Osteoblast (primary cell): ENCODE measurements around the gene P4HA2. TPM values are rescaled to one million over a fixed set of nuclear protein-coding genes. Genes with fewer than 3 reads are reported as not detected.

Source experiments
- DNase-seq: peaks from one replicate; pipeline ENCODE4 v3.0.0; 2011; ENCODE audit warnings: low spot score, mixed read lengths; ENCODE audit not compliant: insufficient read length; ENCODE audit errors: missing footprints
- H2AFZ ChIP-seq: 2 replicates; pipeline ENCODE4 v1.6.0; 2011; ENCODE audit warnings: mild to moderate bottlenecking, low read length
- H3K27ac ChIP-seq: 2 replicates; pipeline ENCODE4 v1.5.1; 2011; ENCODE audit warnings: mild to moderate bottlenecking, low read depth, low read length, moderate library complexity
- H3K27me3 ChIP-seq: 2 replicates; pipeline ENCODE4 v1.6.0; 2012; ENCODE audit warnings: mild to moderate bottlenecking, control low read depth, inconsistent platforms, low read length, moderate library complexity; ENCODE audit not compliant: insufficient read depth
- H3K36me3 ChIP-seq: 2 replicates; pipeline ENCODE4 v1.5.1; 2011; ENCODE audit warnings: mild to moderate bottlenecking, low read length, control low read depth, moderate library complexity; ENCODE audit not compliant: insufficient read depth
- H3K4me1 ChIP-seq: 2 replicates; pipeline ENCODE4 v1.5.1; 2011; ENCODE audit warnings: mild to moderate bottlenecking, low read length, control low read depth, moderate library complexity; ENCODE audit not compliant: insufficient read depth
- H3K4me2 ChIP-seq: 2 replicates; pipeline ENCODE4 v1.6.0; 2011; ENCODE audit warnings: mild to moderate bottlenecking, low read length; ENCODE audit not compliant: insufficient read depth
- H3K4me3 ChIP-seq: fragments of 200-600 bp; sonication (generic); 3 replicates; pipeline ENCODE4 v1.5.1; 2012; ENCODE audit warnings: mild to moderate bottlenecking, low read length, inconsistent platforms; ENCODE audit not compliant: insufficient read depth
- H3K79me2 ChIP-seq: 2 replicates; pipeline ENCODE4 v1.6.0; 2012; ENCODE audit warnings: mild to moderate bottlenecking, low read length, control low read depth, inconsistent platforms; ENCODE audit not compliant: insufficient read depth
- H3K9me3 ChIP-seq: 2 replicates; pipeline ENCODE4 v1.5.1; 2011; ENCODE audit warnings: low read depth, low read length, control low read depth
- H4K20me1 ChIP-seq: 2 replicates; pipeline ENCODE4 v1.6.0; 2012; ENCODE audit warnings: mild to moderate bottlenecking, low read length, control low read depth; ENCODE audit not compliant: insufficient read depth
- CTCF ChIP-seq: IDR thresholded peaks from 2 replicates; pipeline ENCODE4 v1.5.1; 2011; ENCODE audit warnings: mild to moderate bottlenecking, low read depth, low read length, moderate library complexity; ENCODE audit errors: extremely low read depth
- total RNA-seq: library from RNA; depleted of rRNA; stranded (reverse); fragments of >200 nt; gene quantifications from 2 replicates; pipeline ENCODE4 v1.2.3, GENCODE V29; 2012

P4HA2 gene
- total RNA-seq, 1 donor = 186 TPM

- Histone ChIP-seq H2AFZ (no peak overlapping the region), H3K9me3 (no peaks in the 10 kb centered on the region), H3K27ac (no peak overlapping the region), H3K79me2 (no peaks in the 10 kb centered on the region), H3K27me3 (no peaks in the 10 kb centered on the region), H4K20me1 (no peaks in the 10 kb centered on the region), H3K36me3 (no peaks in the 10 kb centered on the region), H3K4me3 (no peak overlapping the region), H3K4me2 (no peak overlapping the region), H3K4me1 (no peaks in the 10 kb centered on the region)
- TF ChIP-seq CTCF = no peak
- no peak for DNase-seq
These were observed 17.9 kb upstream of the P4HA2 start for GRCh38 chr5:132245593-132245992.

GRCh38 chr5:132243366-132243977, 15.8 kb upstream of the P4HA2 start:
- Histone ChIP-seq H3K27ac (no peak overlapping the region), H4K20me1 (no peaks in the 10 kb centered on the region), H3K4me2 (no peak overlapping the region), H3K79me2 (no peaks in the 10 kb centered on the region), H2AFZ (no peak overlapping the region), H3K4me1 (no peaks in the 10 kb centered on the region), H3K9me3 (no peaks in the 10 kb centered on the region), H3K36me3 (no peaks in the 10 kb centered on the region), H3K27me3 (no peaks in the 10 kb centered on the region), H3K4me3 (no peak overlapping the region)
- DNase-seq = no peak
- no peak for TF ChIP-seq CTCF

GRCh38 chr5:132239776-132240175, 12.1 kb upstream of the P4HA2 start:
- Histone ChIP-seq H3K27ac (no peak overlapping the region), H2AFZ (no peak overlapping the region), H3K9me3 (no peaks in the 10 kb centered on the region), H3K4me2 (no peak overlapping the region), H4K20me1 (no peaks in the 10 kb centered on the region), H3K4me1 (peaks cover 12% of the 10 kb centered on the region), H3K36me3 (no peaks in the 10 kb centered on the region), H3K79me2 (no peaks in the 10 kb centered on the region), H3K4me3 (no peak overlapping the region), H3K27me3 (no peaks in the 10 kb centered on the region)
- no peak for DNase-seq
- no peak for TF ChIP-seq CTCF

GRCh38 chr5:132238901-132239500, 11.3 kb upstream of the P4HA2 start:
- TF ChIP-seq CTCF = no peak

More at GRCh38 chr5:132238901-132239500, 11.3 kb upstream of the P4HA2 start:
- Histone ChIP-seq H3K4me3 (no peak overlapping the region), H3K4me2 (no peak overlapping the region), H3K27me3 (no peaks in the 10 kb centered on the region), H4K20me1 (no peaks in the 10 kb centered on the region), H3K4me1 (peaks cover 12% of the 10 kb centered on the region), H3K36me3 (no peaks in the 10 kb centered on the region), H3K9me3 (no peaks in the 10 kb centered on the region), H3K79me2 (no peaks in the 10 kb centered on the region), H2AFZ (no peak overlapping the region), H3K27ac (no peak overlapping the region)
- DNase-seq = no peak
